ENCODE results near the gene SNX15. TPM values are rescaled to one million over a fixed set of nuclear protein-coding genes. Genes with fewer than 3 reads are reported as not detected.
A peak's percentile ranks its signal among the peaks of the same experiment; 100 is the strongest.

The SNX15 gene
- total RNA-seq, 2 donors from 2014 or later = 20.7 to 22.7 TPM

GRCh38 chr11:65032216-65032615, 5.0 kb downstream of the SNX15 start:
- ATAC-seq (ENCODE audit: insufficient number of reproducible peaks, low FRiP score, low read depth) (no peak), DNase-seq (ENCODE audit: low spot score) (no peak)
- peaks cover 7 to 9% of the 10 kb centered on the region in 2 donors for H3K4me1 ChIP-seq (ENCODE audit: control insufficient read depth in 1 of 2, low read depth in 2 of 2)
- TF ChIP-seq, protein P1, sequence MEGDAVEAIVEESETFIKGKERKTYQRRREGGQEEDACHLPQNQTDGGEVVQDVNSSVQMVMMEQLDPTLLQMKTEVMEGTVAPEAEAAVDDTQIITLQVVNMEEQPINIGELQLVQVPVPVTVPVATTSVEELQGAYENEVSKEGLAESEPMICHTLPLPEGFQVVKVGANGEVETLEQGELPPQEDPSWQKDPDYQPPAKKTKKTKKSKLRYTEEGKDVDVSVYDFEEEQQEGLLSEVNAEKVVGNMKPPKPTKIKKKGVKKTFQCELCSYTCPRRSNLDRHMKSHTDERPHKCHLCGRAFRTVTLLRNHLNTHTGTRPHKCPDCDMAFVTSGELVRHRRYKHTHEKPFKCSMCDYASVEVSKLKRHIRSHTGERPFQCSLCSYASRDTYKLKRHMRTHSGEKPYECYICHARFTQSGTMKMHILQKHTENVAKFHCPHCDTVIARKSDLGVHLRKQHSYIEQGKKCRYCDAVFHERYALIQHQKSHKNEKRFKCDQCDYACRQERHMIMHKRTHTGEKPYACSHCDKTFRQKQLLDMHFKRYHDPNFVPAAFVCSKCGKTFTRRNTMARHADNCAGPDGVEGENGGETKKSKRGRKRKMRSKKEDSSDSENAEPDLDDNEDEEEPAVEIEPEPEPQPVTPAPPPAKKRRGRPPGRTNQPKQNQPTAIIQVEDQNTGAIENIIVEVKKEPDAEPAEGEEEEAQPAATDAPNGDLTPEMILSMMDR (IDR thresholded peaks at IDR 0.05) = no peak
- H3K27ac ChIP-seq = no peak overlapping the region
- no peak overlapping the region for H3K4me3 ChIP-seq
- H3K36me3 ChIP-seq = peaks cover 46% of the 10 kb centered on the region
- H3K27me3 ChIP-seq (replicated peaks; ENCODE audit: insufficient read depth) = no peaks in the 10 kb centered on the region
- H3K9me3 ChIP-seq = no peaks in the 10 kb centered on the region

DNA sequence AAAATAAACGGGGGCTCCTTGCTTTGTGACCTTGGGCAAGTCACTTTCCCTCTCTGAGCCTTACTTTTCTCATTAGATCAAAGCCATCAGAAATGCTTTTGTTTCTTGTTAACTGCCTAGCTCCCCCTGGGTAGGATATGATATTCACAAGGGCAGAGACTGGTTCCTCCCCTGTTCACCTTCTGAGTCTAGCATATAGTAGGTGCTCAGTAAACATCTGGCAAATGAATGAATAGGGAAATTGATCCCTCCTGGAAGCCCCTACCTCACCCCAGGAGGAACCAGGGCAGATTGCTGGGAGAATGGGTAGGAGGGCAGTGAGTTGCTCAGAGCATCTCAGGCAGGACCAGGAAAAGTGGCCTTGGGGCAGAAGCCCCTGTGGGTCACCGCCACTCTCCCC, 7.2 kb downstream of the SNX15 start:
- Histone ChIP-seq H3K4me3 (no peak overlapping the region), H3K27ac (no peak overlapping the region), H3K27me3 (replicated peaks; ENCODE audit: insufficient read depth) (no peaks in the 10 kb centered on the region), H3K36me3 (peaks cover 62% of the 10 kb centered on the region), H3K4me1 (ENCODE audit: control insufficient read depth in 1 of 2, low read depth in 2 of 2) (no peaks in the 10 kb centered on the region), H3K9me3 (no peaks in the 10 kb centered on the region)
- TF ChIP-seq, protein P1 (IDR thresholded peaks at IDR 0.05) = no peak
- ATAC-seq (ENCODE audit: insufficient number of reproducible peaks, low FRiP score, low read depth) = no peak
- no peak for DNase-seq (ENCODE audit: low spot score)

- no peaks in the 10 kb centered on the region for H3K27me3 ChIP-seq (replicated peaks; ENCODE audit: insufficient read depth)
- H3K4me1 ChIP-seq (ENCODE audit: control insufficient read depth in 1 of 2, low read depth in 2 of 2) = no peaks in the 10 kb centered on the region
- H3K4me3 ChIP-seq = no peak overlapping the region
- H3K27ac ChIP-seq = no peak overlapping the region
- H3K9me3 ChIP-seq = no peaks in the 10 kb centered on the region
- DNase-seq (ENCODE audit: low spot score) (no peak), ATAC-seq (ENCODE audit: insufficient number of reproducible peaks, low FRiP score, low read depth) (no peak)
- H3K36me3 ChIP-seq = peaks cover 63% of the 10 kb centered on the region
- TF ChIP-seq, protein P1 (IDR thresholded peaks at IDR 0.05) = no peak
Observed at GRCh38 chr11:65035579-65035978, 8.3 kb downstream of the SNX15 start.

- Histone ChIP-seq H3K4me3 (no peak overlapping the region), H3K36me3 (peaks cover 56% of the 10 kb centered on the region), H3K27me3 (replicated peaks; ENCODE audit: insufficient read depth) (no peaks in the 10 kb centered on the region), H3K27ac (peak overlapping the region in 1 of 2 donors; percentile 17), H3K4me1 (ENCODE audit: control insufficient read depth in 1 of 2, low read depth in 2 of 2) (peaks cover 3 to 5% of the 10 kb centered on the region in 2 donors), H3K9me3 (no peaks in the 10 kb centered on the region)
- no peak for DNase-seq (ENCODE audit: low spot score)
- TF ChIP-seq, protein P1 (IDR thresholded peaks at IDR 0.05) = no peak
- ATAC-seq (ENCODE audit: insufficient number of reproducible peaks, low FRiP score, low read depth) = no peak
Observed at GRCh38 chr11:65036931-65037330, 9.7 kb downstream of the SNX15 start.

DNA sequence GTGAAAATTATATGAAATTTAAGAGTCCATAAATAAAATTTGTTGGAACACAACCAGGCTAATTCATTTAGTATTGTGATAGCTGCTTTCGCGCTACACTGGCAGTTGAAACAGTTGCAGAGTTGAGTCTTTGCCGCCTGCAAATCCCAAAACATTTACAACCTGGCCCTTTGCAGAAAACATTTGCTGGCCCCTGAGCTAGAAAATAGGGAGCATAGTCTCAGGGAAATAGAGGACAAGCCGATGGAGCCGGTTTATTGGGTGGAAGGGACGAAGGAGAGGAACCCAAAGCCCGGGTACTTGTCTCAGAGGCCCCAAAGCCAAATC, 13.2 kb downstream of the SNX15 start:
- Histone ChIP-seq H3K27me3 (replicated peaks; ENCODE audit: insufficient read depth) (no peaks in the 10 kb centered on the region), H3K4me3 (peak overlapping the region; percentile 84), H3K4me1 (ENCODE audit: control insufficient read depth in 1 of 2, low read depth in 2 of 2) (peaks cover 5 to 16% of the 10 kb centered on the region in 2 donors), H3K27ac (peak overlapping the region; percentile 87 to 88), H3K36me3 (peaks cover 26% of the 10 kb centered on the region), H3K9me3 (no peaks in the 10 kb centered on the region)
- no peak for DNase-seq (ENCODE audit: low spot score)
- no peak for ATAC-seq (ENCODE audit: insufficient number of reproducible peaks, low FRiP score, low read depth)
- TF ChIP-seq, protein P1 (IDR thresholded peaks at IDR 0.05) = no peak
